NCI-H82 (cell line): ENCODE results near the gene SLCO1A2.

Experiments used
- DNase-seq: peaks from one replicate; lab custom pipeline; 2025; lab: John Stamatoyannopoulos, UW

SLCO1A2 gene

GRCh38 chr12:21328578-21328977 lies 6.1 kb downstream of the SLCO1A2 start:
- no peak for DNase-seq

GRCh38 chr12:21324551-21324950 lies 10.2 kb downstream of the SLCO1A2 start:
- DNase-seq = no peak

DNA sequence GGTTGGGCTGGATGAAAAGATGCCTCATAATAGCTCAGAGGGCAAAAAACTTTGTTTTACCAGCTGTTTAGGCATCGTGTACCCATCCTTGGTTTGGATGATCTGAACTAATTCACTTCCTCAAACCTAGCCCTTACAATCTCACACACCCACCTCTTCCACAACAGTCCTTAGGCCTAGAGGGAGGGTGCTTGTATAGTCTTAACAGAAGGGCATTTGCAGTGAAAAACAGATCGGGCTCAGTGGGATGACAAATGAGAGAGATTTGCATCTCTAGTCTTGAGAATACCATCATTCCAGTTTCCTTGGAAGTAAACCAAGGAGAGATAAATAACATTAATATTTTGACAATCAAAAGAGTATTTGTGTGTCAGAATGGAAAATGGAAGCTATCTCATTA lies 11.0 kb downstream of the SLCO1A2 start:
- no peak for DNase-seq

DNA sequence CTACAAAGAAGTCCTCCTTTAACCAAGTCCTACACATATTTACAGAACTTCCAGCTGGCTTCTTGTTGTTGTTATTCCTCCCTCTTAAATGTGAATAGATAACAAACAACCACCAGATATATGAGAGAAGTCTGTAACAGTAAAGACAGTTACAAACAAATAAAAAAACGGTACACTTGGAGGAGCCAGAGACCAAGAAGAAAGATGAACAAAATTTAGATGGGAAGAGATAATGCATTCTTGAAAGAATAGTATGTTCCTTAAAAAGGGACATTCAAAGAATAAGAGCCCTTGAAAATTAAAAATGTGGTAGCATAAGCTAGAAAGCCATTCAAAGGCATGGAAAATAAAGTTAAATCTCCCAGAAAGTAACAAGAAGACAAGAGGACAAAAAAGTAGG lies 25.9 kb downstream of the SLCO1A2 start:
- no peak for DNase-seq

DNA sequence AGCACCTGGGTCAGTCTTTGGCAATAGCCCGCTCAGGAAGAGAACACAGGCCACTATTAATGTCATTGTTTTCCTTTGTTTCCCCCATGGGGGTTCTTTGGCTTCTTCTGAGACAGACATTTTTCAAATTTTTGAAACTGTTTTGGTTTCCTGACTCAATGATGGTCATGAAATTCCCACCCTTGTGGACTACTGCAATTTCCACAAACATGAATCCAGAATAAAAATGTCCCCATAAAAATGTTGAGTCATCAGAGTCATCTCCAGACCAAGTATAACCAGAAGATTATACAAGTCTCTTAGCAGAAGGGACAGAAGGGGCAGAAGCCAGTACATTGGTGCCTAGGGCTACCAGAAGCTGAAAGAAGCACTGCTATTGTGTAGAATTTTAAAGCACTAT lies 29.1 kb downstream of the SLCO1A2 start:
- DNase-seq = no peak

GRCh38 chr12:21300632-21301031 lies 34.1 kb downstream of the SLCO1A2 start:
- DNase-seq = no peak

DNA sequence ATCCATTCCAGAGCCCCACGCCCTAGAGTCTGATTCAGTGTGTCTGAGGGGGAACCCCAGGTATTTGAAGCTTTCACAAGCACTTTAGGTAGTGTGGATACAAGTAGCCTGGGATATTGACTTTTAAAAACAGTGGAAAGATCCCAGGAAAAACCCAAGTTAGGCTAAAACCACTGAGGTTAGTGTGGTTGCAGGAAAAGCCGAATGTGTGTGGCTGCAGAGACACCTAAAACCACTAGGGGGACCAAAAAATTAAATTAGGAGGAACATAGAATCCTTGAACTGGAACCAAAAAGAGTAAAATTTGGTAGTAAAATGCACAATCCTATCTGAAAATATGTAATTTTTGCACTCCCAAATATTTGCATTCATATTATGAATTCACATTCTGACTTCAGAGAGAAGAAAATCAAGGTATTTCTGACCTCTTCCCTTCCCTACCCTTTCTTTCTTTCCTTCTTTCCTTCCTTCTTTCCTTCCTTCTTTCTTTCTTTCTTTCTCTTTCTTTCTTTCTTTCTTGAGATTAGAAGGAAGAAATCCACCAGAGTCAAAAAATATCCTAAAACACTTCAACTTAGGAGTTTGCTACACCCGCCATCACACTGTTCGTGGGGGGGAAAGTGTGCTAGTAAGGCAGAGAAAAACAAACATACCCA lies 37.8 kb downstream of the SLCO1A2 start:
- peak; percentile 39 for DNase-seq

DNA sequence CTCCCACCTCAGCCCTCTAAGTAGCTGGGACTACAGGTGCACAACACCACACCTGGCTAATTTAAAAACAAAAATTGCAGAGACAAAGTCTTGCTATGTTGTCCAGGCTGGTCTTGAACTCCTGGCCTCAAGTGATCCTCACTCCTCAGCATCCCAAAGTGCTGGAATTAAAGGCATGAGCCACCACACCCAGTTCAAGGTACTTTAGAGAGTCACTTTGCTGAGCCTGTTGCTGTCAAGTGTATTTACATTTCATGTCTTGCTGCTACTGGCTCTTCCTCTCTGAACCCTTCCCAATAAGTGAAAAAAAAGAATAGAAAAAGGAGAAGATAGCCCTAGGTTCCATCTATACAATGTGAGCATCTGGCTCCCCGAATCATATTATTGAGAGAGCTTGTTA lies 38.4 kb downstream of the SLCO1A2 start:
- DNase-seq = no peak

GRCh38 chr12:21294176-21294575 lies 40.5 kb downstream of the SLCO1A2 start:
- no peak for DNase-seq

- DNase-seq = no peak
These were observed 42.6 kb downstream of the SLCO1A2 start for GRCh38 chr12:21292111-21292510.

DNA sequence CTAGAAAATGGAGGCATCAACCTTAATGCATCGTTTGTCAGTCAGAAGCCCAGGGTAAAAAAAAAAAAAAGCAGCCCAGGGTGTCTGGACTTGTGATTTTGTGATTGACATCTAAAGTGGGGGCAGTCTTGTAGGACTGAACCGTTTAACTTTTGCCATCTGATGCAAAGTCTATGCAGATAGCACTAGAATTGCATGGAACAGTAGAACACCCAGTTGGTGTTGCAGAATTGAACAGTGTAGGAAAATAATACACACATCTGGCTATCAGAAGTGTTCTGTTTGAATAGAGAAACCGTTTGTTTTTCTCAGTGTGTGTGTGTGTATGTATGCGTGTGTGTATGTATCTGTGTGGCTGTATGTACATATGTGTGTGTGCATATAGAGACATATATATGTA lies 45.0 kb downstream of the SLCO1A2 start:
- no peak for DNase-seq

- DNase-seq = no peak
These were observed 57.9 kb downstream of the SLCO1A2 start for GRCh38 chr12:21276826-21277225.

DNA sequence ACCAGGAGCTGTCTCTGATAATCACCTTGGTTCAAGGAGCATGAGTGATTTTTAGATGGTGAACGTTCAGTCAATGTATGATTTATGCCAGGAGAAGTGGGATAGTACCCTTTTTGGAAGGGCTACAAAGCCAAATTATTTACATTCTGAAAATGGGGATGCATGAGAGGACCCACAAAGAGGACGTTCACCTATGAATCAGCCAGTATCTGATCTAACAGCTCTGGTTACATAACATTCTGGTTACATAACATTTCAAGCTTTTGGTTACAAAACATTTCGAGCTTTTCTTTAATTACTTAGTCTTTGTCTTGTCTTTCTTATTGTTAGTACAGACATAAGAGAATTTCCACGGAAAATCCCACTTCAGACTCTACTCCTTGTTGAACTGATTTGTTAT lies 68.8 kb downstream of the SLCO1A2 start:
- no peak for DNase-seq

DNA sequence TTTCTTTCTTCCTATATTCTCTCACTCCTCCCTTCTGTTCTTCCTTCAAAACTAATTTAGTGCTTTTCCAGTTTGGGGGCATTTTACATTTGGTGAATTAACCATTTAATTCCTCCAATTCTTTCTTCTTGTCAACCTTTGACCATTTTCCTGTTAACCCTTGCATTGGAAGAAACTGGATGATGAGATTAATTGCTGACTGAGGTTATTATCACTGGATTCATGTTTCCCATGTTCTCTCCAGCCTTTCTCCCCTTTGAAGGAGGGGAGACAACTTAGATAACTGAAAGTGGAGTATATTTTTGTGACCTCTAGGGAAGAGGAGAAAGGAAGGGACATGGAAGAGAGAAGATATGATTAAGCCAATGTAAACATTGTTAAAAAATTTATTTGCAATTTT lies 70.5 kb downstream of the SLCO1A2 start:
- DNase-seq = no peak

DNA sequence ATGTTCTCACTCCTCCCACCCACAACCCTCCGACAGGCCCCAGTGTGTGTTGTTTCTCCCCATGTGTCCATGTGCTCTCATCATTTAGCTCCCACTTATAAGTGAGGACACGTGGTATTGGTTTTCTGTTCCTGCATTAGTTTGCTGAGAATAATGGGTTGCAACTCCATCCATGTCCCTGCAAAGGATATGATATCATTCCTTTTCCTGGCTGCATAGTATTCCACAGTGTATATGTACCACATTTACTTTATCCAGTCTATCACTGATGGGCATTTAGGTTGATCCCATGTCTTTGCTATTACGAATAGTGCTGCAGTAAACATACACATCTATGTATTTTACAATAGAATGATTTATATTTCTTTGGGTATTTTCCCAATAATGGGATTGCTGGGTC lies 77.5 kb downstream of the SLCO1A2 start:
- no peak for DNase-seq

GRCh38 chr12:21252070-21252469 lies 82.6 kb downstream of the SLCO1A2 start:
- DNase-seq = no peak

- peak; percentile 29 for DNase-seq
These were observed 86.0 kb downstream of the SLCO1A2 start for GRCh38 chr12:21248679-21249078.

DNA sequence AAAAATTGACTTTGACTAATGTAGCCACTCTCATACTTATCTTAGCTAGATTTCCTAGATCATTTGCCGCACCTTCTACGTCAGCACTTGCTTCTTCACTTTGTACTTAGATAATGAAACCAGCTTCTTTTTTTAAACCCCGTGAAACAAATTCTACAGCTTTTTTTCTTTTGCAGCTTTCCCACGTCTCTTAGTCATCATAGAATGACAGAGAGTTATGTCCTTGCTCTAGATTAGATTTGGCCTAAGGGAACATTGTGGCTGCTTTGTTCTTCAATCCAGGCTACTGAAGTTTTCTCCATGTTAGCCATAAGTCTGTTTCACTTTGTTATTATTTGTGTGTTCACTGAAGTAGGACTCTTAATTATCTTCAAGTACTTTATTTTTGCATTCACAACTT lies 94.9 kb downstream of the SLCO1A2 start:
- DNase-seq = no peak

GRCh38 chr12:21234395-21234794 lies 100.3 kb downstream of the SLCO1A2 start:
- DNase-seq = no peak

- DNase-seq = no peak
These were observed 110.8 kb downstream of the SLCO1A2 start for GRCh38 chr12:21223930-21224329.

- DNase-seq = no peak
These were observed 112.9 kb downstream of the SLCO1A2 start for GRCh38 chr12:21221778-21222177.

DNA sequence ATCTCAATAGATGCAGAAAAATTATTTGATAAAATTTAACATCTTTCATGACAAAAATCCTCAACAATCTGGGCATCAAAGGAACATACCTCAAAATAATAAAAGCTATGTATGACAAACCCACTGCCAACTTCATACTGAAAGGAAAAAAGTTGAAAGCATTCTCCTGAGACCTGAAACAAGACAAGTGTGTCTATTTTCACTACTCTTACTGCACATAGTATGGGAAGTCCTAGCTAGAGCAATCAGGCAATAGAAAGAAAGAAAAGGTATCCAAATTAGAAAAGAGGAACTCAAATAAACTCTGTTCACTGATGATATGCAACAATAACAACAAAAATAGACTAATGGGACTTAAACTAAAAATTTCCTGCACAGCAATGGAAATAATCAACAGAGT lies 113.6 kb downstream of the SLCO1A2 start:
- no peak for DNase-seq

GRCh38 chr12:21220266-21220665 lies 114.5 kb downstream of the SLCO1A2 start:
- peak; percentile 64 for DNase-seq

GRCh38 chr12:21219206-21219605 lies 115.5 kb downstream of the SLCO1A2 start:
- DNase-seq = no peak
